ENCODE measurements around the gene MAP3K12.
"Not testable (repeated sequence)": the region's sequence is repeated elsewhere in the genome, so short reads cannot be mapped to it uniquely, and the experiment has no call there.

The MAP3K12 gene

DNA sequence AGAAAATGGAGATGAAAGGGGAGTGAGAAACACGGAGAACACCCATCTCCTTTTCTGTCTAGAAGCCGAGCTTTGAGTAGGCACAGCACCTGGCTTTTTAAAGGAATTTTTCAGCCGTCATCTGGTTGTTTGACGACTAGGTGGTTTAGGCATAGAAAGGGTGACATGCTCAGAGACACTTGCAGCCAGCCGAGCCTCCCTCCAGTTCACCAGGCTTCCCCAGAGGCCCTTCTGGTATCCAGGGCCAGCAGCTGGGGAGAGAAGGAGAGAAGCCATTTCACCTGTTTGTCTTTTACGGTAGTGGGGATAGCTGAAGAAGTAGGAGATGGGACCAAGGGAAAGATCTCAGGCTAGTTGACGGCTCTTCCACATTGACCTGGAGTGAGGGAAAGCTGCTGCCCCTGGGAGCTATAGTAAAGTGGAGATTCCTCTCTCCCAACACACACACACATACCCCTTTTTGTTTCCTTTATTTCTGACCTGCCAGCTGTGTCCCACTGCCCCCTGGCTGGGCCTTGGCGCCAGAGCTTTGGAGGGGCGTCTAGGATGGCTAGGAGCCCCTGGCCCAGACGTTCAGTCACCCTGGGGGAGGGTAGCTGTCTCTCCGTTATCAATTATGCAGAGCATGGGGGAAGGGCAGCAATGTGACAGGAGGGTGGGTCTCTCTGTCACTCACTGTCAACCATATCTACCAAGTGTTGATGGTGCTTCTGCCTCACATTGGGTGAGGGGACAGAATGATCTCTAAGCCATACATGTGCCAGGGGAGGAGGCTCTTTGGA lies 5.5 kb downstream of the MAP3K12 start:
- peak in 2 of 58 donors; percentile 36 to 42 for DNase-seq

DNA sequence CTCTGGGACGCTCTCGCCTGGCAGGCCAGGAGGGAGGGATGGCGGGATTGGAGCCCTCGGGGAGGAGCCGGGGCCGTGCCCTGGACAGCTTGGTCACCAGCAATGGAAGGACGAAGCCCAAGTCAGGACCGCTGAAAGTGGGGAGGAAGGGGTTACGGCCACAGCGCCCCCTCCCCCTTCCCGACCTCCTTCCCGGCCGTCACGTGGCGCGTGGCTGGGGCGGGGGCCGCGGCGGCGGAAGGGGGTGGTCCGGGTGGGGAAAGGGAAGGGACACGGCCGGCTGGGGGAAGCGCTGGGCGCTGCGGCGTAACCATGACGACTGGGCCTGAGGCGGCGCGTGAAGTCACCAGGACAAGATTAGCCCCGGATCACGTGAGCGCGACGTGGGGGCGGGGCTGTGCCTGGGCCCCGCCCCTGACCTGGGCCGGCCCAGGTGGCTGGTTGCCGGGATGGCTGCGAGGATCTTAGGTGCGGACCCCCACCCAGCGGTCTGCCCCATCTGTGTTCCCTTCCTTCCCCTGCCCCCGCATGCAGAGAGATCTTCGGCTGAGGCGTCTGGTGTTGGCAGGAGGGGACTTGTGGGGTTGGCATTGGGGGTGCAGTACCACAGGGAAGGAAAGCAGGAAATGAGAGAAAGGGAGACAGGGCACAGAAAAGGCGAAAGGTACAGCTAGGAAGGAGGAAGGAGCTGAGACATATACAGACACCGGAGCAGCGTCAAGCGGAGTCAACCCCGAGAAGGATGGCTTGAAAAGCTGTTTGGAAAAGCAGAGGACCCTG lies 6.2 kb downstream of the MAP3K12 start:
- DNase-seq, result peak; percentile 54 to 97 (median 93)

DNA sequence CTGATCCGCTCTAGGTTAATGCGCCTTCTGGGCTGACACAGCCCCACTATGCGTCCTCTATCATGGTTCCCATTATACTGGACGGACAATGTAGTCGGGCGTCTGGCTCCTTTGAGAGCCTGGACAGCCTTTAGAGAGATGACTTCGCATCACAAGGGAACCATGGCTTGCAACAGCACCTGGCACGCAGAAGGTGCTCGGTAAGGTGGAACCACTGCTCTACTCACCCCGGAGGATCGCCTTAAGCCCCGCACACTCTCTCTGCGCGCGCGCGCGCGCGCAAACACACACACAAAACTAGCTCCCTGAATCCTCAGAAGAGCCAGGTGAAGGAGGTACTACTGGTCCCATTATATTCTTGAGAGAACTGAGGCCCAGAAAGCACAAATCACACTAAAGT lies 7.1 kb downstream of the MAP3K12 start:
- peak in 1 of 58 donors; percentile 15 for DNase-seq

DNA sequence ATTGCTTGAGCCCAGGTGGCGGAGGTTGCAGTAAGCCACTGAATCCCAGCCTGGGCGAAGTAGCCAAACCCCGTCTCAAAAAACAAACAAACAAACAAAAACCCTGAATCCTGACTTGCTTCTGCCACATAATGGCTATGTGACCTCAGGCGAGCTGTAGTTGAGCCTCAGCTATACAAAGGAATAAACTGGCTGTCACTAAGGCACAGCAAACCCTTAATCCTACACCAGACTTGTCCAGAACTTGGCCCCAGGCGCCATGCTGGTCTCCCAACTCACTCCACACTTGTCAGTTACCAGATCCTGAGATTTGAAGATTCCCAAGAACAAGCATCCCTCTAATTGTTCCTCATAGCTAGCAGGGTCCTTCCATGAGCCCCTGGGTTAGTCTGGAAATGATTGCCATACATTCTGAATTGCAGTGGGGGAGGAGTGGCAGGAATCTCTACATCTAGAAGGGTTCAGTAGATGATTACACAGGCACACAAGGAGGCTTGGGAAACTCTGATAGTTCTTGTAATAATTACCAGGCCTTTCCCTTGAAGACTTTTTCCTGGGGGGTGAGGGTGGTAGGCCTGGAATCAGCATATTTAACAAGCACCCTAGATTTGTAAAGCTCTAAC lies 9.9 kb downstream of the MAP3K12 start:
- DNase-seq, result no peak

DNA sequence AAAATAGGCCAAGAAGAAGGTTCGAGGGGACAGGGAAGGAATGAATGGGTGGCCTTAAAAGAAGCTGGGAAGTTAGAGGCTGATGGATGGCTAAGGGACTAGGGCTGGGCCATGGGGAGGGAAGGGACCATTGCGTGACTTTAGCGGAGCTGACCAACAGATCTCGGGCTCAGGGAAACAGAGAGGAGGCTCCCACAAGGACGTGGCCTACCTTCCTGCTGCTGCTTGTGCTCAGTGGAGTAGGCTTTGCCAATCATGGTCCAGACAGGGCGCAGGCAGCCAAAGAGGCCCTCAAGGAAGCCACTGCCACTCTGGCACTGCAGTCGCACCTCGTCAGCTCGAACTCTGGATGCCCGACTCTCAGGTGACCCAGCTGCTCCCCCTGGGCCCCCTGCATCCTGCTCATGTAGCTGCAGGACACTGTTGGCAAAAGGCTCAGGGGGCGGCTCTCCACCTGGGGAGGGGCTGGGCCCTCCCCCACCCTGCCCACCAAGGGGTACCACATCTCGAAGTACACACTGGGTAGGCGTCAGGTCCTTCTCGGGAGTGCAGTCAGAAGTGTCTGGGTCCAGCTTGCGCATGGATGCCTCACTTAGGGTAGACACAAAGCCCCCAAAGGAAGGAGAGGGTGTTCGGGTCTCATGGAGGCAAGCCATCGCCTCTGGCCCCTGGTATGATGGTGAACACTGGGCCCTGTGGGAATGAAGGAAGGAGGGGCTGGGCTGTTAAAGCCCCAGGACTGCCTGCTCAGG lies 12.3 kb downstream of the MAP3K12 start:
- DNase-seq, result no peak

DNA sequence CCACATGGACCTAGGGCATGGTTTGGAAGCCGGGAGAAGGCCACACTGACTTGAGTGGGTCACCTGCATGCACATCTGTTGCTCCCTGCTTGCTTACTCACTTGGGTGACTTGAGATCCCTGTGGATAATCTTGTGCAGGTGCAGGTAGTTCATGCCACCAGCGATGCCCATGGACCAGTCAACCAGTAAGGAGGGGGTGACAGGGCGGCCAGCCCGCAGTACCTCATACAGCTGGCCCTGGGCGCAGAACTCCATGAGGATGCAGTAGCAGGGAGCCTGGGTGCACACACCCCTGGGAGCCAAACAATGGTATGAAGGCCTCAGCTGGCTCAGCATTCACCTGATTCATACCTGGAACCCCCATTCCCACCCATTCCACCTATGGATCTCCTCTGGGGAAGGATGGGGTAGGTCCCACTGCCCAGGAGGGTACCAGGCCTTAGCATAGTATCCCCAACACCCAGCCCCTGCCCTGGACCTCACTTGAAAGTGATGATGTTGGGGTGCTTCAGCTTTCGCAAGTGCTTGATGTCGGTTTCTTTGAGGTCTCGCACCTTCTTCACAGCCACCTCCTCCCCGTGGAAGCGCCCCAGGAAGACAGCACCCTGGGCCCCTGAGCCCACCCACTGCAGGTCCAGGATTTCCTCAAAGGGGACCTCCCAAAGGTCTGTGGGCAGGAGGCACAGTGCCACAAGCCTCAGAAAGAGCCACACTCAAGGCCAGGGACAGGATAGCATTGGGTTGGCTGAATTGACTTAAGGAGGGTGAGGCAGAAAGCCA lies 13.1 kb downstream of the MAP3K12 start:
- no peak for DNase-seq

DNA sequence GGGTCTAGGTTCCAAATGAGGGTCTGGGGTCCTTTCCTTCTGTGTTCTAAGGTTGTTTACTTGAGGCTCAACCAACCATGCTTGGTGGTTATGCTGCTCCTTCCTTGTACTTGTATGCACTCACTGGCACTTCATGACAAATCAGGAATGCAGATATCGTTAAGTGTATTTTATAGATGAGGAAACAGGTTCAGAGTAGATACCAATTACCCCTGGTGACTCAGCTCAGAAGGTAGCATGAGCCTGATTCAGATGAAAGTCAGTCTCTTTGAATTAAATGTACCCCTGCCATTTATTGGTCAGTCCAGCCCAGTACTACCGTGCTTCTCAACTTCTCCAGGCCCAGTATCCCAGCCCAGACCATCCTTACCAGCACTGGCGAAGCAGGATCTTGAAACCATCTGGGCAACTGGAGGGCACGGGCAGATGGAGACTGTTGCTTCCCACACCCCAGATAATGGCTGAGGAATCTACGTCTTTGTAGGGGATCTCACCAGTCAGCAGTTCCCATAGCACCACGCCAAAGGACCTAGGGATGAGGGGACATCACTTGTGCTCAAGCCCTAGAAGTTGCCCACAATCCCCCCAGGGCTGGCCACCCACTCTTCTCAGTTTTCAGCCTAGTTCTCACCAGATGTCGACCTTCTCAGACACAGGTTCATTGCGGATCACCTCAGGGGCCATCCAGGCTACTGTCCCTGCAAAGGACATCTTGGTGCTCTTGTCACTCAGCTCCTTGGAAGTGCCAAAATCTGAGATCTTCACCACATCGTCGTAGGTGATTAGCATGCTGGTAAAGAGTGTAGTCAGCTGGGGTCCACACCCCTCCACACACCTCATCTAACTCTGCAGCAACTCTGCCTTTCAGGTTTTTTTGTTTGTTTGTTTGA lies 14.3 kb downstream of the MAP3K12 start:
- no peak for DNase-seq

DNA sequence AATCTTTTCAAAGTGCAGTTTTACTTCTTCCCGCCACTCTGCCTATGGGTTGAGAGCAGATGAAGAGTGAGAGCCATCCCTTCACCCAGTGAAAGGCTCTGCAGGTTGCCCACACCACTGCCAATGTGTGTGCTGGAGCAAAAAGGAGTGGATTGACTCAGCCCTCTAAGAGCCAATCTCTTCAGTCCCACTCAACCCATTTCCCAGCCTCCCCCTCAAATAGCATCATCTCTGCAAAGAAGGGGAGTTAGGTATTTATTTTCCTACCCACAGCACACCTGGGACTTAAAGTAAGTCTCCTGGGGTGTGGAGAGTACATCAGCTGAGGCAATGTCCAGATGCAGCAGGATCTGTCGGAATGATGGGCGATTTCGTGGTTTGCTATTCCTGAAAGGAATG lies 15.3 kb downstream of the MAP3K12 start:
- DNase-seq, result no peak

DNA sequence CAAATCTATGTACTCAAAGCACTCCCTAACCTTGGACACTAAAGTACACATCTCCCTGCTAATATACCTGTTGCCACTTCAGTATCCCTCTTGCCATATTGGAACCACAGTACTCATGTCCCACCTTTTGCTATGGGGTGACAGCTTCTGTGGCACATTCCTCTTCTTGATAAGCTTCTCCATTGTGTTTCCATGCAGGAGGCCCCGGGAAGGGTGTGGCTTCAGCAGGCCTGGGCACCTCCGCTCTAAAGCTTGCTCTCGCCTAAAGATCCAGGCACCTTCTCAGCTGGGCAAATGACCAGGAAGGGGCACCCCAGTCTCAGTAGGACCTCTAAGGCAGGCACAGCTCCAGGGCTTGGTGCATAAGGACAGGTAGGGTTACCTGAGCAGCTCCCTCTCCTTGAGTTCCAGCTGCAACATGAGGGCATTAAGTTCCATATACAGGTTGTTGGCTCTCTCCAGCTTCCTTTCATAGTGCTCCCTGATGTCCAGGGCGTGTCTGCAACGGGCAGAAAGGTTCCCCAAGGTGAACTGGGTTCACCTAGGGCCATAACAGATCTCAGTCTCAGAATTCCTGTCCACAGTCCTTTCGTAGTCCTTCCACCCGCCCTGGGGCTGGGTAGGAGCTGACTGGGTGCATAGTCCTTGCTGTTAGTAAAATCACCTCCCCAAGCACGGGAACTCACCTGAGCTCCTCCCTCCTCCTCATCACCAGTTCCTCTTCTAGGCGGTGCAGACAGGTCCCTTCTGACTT lies 15.9 kb downstream of the MAP3K12 start:
- DNase-seq, result no peak

DNA sequence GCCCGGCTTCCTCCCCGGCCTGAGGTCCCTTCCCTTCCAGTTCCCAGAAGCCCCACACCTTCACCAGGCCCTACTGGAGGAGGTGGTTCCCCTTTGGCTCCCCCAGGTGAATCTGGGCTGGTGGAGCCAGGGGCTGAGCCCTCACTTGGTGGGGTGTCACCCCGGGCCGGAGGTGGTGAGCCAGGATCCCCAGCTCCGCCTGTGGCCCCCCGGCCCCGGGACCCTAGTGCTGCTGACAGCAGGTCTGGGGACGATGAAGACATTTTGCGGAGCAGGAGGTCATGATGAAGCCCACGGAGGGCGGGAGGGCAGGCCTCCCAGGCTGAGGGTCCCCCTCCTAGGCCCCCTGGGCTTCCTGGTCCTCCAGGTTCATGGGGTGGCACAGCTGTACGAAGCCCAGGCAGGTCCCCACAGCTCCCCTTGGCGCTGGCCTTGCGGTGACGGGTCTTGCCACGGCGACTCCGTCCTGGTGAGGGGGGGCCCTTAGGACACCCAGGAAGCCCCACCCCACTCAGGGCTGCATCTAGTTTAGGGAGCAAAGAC lies 16.6 kb downstream of the MAP3K12 start:
- no peak for DNase-seq

DNA sequence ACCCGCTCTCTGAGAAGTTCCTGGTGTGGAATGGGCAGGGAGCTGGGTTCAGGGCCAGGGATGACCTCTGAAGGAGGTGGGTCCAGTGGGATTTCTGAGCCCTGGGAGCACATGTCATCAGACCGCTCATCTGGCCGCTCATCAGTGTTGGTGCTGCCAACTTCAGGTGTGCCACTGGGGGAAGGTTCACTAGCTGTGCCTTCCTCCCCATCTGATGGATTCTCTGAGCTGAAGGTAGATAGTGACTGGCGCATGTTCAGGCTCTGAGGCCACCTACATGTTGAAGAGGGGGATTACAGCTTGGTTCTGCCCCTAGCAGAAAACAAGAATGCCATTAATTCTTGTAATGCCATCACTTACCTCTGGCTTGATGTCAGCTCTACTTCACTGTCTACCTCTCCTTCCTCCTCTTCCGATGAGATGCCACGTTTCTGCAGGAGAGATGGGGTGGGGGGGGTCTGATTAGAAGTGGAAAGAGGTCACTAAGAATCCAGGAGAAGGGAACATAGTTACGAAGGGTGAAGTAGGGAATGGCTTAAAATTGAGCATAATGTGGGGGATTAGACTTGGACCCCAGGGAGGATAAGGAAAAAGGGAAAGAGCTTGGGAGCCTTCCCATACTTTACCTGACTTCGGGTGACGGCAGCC lies 17.2 kb downstream of the MAP3K12 start:
- DNase-seq, result no peak

DNA sequence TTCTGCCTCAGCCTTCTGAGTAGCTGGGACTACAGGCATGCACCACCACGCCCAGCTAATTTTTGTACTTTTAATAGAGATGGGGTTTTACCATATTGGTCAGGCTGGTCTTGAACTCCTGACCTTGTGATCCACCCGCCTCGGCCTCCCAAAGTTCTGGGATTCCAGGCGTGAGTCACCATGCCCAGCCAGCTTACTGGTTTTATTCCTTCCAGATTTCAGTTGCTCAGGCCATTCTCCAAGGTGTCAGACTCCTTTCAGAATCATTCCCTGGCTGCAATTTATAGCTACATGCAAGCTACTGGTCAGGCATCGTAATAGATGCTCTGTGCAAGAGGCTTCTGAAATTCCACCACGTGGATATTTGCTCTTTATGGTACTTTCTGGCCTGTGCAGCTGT lies 17.8 kb downstream of the MAP3K12 start:
- DNase-seq, result not testable (repeated sequence)

DNA sequence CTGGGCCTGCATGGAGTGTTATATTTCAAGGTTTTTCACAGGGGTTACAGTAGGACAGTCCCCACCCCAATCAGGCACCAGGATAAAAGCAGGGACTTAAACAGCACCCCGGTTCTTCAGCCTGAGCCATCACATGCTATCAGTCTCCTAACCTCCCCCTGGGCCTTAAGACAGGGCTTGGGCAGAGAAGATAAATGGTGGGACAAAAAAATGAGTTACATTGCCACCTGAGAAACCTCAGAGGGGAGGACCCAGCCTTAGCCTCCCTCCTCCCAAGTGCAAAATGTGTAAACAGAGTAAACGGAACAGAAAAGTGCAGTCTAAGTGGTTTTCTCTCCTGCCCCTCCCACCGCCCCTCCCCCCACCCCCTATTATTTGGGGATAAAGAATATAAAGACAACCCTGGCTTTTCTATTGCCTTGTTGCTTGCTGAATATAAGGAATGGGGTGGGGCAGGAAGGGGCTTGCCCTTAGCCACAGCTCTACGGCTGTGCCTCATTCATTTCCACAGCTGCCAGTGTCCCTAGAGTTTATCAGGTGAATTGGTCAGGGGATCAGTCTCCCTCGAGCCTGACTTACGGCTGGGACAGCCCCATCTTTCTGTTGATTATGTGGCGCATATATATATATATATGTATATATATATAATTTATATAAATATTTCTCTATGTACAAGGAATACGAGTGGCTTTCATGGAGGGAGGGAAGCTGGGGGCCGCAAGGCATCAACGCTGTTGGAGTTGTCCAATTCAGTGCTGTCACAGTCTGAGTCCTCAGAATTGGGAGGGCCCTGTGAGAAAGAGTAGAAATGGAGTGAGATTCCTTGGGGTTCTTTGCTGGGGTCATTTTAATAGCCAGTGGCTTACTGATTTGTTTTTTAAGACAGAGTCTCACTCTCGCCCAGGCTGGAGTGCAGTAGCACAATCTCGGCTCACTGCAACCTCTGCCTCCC lies 18.5 kb downstream of the MAP3K12 start:
- no peak for DNase-seq

DNA sequence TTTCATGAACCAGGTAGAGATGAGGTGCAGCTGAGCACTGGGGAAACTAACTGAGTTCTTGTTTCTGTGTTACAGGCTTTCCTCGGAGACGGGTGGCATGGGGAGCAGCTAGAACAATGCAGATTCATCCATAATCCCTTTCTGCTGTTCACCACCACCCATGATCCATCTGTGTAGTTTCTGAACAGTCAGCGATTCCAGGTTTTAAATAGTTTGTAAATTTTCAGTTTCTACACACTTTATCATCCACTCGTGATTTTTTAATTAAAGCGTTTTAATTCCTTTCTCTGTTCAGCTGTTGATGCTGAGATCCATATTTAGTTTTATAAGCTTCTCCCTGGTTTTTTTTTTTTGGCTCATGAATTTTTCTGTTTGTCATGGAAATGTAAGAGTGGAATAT lies 19.9 kb downstream of the MAP3K12 start:
- DNase-seq, result no peak

DNA sequence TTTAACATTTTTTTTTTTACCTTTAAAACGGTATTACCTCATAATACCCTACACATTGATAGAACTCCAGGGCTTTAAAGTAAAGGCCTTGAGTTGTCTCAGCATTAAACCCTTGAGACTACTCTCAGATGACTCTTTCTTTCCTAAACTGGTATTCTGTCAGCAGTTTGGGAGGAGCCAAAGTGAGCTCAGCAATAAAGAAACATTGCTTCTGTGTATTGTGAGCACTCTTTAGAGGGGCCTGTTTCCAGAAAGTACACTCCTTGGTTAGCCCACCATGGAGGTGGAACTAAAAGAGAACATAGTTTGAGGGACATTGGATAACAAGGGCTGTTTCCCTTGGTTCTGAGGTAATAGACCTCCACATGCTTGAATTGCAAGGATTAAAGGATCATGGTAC lies 20.4 kb downstream of the MAP3K12 start:
- DNase-seq, result no peak

DNA sequence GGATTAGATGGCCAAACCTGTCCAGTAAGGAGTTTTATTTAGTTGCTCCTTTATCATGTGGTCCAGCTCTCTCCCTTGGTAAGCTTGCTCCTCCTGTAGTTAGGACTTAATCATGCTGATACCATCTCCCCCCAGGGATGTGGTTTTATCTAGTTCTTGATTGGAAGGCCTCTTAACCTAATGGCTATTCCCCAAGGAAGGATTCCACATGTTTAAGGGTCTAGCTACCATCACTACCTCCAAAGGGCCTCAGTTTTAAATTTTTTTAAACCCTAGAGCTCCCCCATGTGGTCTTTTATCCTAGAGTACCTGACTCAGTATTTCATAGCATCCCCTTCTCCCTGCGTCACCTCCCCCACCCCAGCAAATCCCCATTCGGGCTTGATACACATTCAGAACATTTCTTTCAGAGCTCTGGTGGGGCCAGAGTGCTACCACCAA lies 22.5 kb downstream of the MAP3K12 start:
- DNase-seq, result no peak

DNA sequence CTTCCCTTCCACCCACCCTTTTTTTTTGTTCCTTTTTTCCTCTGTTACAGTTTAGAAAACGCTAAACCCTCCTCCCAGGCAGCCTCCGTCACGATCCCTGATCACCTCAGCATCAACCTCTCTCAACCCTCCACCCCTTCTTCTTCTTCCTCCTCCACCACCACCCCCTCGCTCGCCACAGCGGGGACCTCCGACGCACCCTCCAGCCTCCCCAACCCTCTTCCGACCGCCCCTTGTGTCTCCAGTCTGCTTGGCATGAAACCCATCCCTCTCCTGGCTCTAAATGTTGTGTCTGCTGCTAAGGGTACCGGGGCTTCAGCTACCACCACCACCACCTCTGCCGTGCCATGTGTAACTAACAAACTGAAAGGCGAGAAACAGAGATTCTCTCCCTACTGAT lies 24.4 kb downstream of the MAP3K12 start:
- no peak for DNase-seq

Measured in anterior cingulate cortex (tissue), 58 donors.